ENCODE measurements around the gene DTL.

- no peak for TF ChIP-seq CTCF (IDR thresholded peaks at IDR 0.05; ENCODE audit: low read depth, low read length)
- TF ChIP-seq EZH2phosphoT487 (IDR thresholded peaks at IDR 0.05; ENCODE audit: low read depth): no peak
Observed at GRCh38 chr1:212042436-212042835, 6.9 kb downstream of the DTL start.

All from OCI-LY3 (cell line).